PFSK-1 (cell line): Measurements from ENCODE around the gene KIF4A. TPM values are rescaled to one million over a fixed set of nuclear protein-coding genes. Genes with fewer than 3 reads are reported as not detected.

Source experiments
- FOXP2 ChIP-seq: optimal IDR thresholded peaks from 2 replicates; pipeline ENCODE3; 2011; ENCODE audit warnings: borderline replicate concordance, control low read depth, inconsistent platforms; ENCODE audit not compliant: insufficient read depth; ENCODE audit errors: extremely low read length, extremely low read depth
- POLR2AphosphoS5 ChIP-seq: IDR thresholded peaks from 2 replicates; pipeline ENCODE4 v1.6.1; 2012; ENCODE audit warnings: low read depth, mild to moderate bottlenecking, control low read depth, low read length, moderate library complexity
- REST ChIP-seq, 2 experiments: IDR thresholded peaks; 2 replicates each; pipeline versions ENCODE4 v1.6.1 to v1.8.0; 2011 to 2012; ENCODE audit warnings: low read depth in 2 of 2, low read length in 2 of 2, control low read depth in 1 of 2, inconsistent platforms in 1 of 2, mild to moderate bottlenecking in 1 of 2, moderate library complexity in 1 of 2; ENCODE audit not compliant: insufficient read depth in 1 of 2
- SIN3A ChIP-seq: IDR thresholded peaks from 2 replicates; pipeline ENCODE4 v1.6.1; 2012; ENCODE audit warnings: mild to moderate bottlenecking, low read length, moderate library complexity, borderline replicate concordance; ENCODE audit not compliant: insufficient read depth
- TAF1 ChIP-seq: IDR thresholded peaks from 2 replicates; pipeline ENCODE4 v1.6.1; 2012; ENCODE audit warnings: low read length, control low read depth, borderline replicate concordance; ENCODE audit not compliant: insufficient read depth
- polyA plus RNA-seq: library from polyadenylated mRNA; unstranded; fragments of >200 nt; gene quantifications from one replicate; pipeline ENCODE4 v1.2.1, GENCODE V29; 2012; ENCODE audit warnings: low read depth, missing spikeins; ENCODE audit not compliant: insufficient read length

The KIF4A gene
- polyA plus RNA-seq: 12.0 TPM

DNA sequence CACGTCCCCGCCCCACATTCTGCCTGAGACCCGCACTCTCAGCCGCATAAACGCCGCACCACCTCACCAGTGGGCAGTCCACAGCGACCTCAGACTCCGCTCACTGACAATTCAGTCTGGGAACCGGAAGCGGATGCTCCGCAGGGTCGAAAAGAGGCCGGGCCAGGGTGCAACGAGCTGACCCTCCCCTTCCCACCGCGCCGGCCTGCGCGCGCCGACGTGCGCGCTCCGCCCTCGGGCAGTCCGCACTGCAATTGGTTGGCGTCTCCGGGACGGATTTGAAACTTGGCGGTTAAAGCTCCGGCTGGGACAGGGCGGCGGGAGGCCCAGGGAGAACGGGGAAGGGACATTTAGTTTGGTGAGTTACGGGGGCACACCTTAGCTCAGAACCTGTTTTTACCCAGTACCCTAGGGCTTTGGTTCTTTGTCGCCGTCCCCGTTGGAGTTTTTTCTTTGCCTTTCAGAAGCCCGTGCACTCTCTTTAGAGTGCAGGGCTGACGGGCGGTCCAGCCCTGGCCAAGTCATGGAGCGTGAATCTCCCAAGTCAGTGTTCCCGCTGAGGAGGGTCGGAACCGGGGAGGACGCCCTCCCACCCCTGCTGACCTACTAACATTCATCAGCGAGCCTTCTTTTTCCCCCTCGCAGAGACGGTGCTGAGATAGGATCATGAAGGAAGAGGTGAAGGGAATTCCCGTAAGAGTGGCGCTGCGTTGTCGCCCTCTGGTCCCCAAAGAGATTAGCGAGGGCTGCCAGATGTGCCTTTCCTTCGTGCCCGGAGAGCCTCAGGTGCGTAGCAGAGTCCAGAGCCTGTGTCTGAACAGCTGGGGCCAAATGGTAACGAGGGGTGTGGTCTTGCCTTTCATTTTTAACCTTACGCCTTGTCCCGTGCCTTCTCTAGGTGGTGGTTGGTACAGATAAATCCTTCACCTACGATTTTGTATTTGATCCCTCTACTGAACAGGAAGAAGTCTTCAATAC, at the start of gene KIF4A, which contains the start of gene PDZD11:
TSS of gene KIF4A (plus strand) at position 312 of the 978 bp plus-strand sequence. CDS start at position 667, 355 bp downstream.
TSS of gene PDZD11 (minus strand) at position 135 of the 978 bp plus-strand sequence. CDS start 586 bp downstream, outside the sequence.
- TF ChIP-seq POLR2AphosphoS5 (peak; percentile 79), SIN3A (0 out of 2 replicates have a peak, but pooled peaks have one; percentile 76), FOXP2 (peak; percentile 43), REST (IDR thresholded peaks at IDR 0.05; ENCODE audit: insufficient read depth in 1 of 2, low read depth in 2 of 2, low read length in 2 of 2) (no peak), TAF1 (peak; percentile 60; the same call in 1 of the 2 replicates)

DNA sequence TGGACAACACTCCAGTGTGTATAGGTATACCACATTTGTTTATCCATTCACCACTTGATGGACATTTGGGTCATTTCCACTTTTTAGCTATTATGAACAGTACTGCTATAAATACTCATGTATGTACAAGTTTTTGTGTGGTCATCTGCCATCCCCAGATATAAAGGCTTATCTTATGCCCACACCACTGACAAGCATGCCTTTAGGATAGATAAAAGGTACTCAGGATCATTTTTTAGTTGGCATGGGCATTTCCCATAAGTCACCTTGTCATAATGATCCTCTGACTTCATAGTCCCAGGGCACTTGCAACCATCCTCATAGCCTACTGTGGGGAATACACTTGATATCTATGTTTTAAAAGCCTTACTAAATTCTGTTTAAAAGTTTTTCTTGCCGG, 49.2 kb upstream of the KIF4A start:
- TF ChIP-seq SIN3A: no peak
- TF ChIP-seq FOXP2: no peak
- no peak for TF ChIP-seq POLR2AphosphoS5
- TF ChIP-seq REST (IDR thresholded peaks at IDR 0.05; ENCODE audit: insufficient read depth in 1 of 2, low read depth in 2 of 2, low read length in 2 of 2): no peak
- no peak for TF ChIP-seq TAF1

DNA sequence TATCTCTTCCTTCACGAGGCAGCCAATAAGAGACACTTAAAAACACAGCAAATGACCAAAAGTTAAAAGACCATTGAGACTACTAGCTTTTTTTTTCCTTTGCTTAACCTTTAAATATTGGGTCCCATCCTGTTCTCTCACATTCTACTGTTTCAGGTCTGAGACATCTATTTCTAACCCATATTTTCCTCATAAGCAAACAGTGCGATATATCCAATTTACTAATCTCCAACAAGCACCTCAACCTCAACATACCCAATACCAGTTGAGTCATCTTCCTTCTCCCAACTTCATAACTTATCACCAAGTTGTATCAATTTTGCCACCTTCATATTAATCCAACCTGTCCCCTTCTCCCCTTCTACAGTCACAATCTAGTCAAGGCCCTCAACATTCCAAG, 48.4 kb upstream of the KIF4A start:
- TF ChIP-seq REST (IDR thresholded peaks at IDR 0.05; ENCODE audit: insufficient read depth in 1 of 2, low read depth in 2 of 2, low read length in 2 of 2) (no peak), SIN3A (no peak), POLR2AphosphoS5 (no peak), TAF1 (no peak), FOXP2 (no peak)

DNA sequence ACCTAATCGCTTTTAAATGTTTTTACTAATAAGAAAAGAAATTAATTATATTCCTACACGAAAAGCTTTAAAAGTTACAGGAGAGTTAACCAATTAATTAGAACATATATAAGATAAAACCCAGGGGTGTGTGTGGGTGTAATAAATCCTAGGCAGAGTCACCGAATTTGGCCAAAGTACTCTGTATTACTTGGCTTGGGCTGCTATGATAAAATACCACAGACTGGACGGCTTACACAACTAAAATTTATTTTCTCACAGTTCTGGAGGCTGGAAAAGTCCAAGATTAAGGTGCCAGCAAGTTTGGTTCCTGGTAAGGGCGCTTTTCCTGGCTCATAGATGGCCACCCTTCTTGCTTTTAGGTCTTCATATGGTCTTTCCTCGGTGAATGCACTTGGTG, 45.0 kb upstream of the KIF4A start:
- TF ChIP-seq SIN3A (no peak), FOXP2 (no peak), REST (IDR thresholded peaks at IDR 0.05; ENCODE audit: insufficient read depth in 1 of 2, low read depth in 2 of 2, low read length in 2 of 2) (no peak)
